GM21526 (cell line): ENCODE results near the gene CASP6.
A peak's percentile ranks its signal among the peaks of the same experiment; 100 is the strongest.

Source experiments
- ATAC-seq: cut with Tn5 transposase; IDR thresholded peaks from one replicate; pipeline ENCODE4 v1.9.1; 2021; ENCODE audit warnings: moderate library complexity; ENCODE audit not compliant: unreplicated experiment, low FRiP score

Gene CASP6

GRCh38 chr4:109702950-109703663, at the start of gene CASP6:
Gene CASP6 (minus strand): TSS chr4:109703445. CDS start chr4:109703395, 50 bp downstream.
- ATAC-seq, result peak; percentile 81

- no peak for ATAC-seq
These were observed 49.3 kb upstream of the CASP6 start for GRCh38 chr4:109752525-109752924.

- ATAC-seq, result no peak
These were observed 48.6 kb upstream of the CASP6 start for GRCh38 chr4:109751852-109752251.

- ATAC-seq, result no peak
These were observed 47.5 kb upstream of the CASP6 start for GRCh38 chr4:109750652-109751244.

- ATAC-seq, result no peak
These were observed 46.3 kb upstream of the CASP6 start for GRCh38 chr4:109749388-109750082.

DNA sequence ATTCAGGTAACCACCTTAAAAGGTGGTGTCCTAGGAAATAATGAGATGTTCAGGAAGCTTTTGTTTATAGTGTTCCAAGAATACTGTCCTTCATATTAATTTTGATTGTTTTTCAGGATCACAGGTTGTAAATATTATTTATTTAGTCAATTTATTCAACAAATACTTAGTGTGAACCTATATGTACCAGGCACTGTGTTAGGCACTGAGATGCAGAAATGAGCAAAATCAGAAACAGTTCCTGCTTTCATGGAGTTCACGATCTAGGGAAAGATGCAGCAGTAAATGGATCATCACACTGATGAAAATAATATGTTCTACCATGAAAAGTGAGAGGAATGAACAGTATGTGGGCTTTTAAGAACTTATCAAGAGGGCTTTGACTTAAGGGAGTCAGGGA, 44.9 kb upstream of the CASP6 start:
- no peak for ATAC-seq

DNA sequence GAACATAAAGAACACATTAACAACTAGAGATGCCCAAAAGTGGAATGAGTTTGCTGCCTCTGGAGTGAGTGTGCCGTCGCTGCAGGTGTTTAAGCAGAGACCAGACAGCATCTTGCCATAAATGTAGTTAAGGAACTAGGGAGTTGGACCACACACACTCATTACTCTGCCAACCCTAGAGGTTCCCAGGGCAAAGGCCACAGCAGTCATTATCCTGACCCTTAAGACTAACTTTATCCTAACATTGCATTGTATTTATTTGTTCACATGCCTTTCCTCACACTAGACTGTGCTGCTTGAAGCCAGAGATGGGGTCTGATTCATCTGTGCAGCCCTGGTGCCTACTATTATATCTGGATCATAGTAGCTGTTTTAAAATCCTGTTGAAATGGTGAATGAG, 43.5 kb upstream of the CASP6 start:
- ATAC-seq, result no peak

- ATAC-seq, result no peak
These were observed 42.6 kb upstream of the CASP6 start for GRCh38 chr4:109745830-109746229.

DNA sequence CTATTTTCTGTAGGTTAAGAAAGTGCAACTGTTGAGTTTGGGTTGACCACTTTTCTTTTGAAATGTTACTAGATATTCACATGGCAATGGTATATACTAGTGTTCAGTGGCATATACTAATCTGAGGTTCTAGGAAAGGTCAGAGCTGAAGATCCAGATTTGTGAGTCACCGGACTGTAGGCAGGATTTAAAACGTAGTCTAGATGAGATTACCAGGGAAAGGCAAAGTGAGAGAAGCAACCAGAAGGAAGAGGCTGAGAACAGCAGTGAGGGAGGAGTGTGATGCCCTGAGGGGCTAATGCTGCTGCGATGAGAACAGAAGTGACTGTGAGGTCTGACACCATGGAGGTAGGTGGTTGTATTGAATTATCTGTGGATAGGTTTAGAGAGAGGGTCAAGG, 36.3 kb upstream of the CASP6 start:
- ATAC-seq, result no peak

- no peak for ATAC-seq
These were observed 35.0 kb upstream of the CASP6 start for GRCh38 chr4:109738104-109738872.

GRCh38 chr4:109735566-109736365, 32.5 kb upstream of the CASP6 start:
- ATAC-seq, result no peak

DNA sequence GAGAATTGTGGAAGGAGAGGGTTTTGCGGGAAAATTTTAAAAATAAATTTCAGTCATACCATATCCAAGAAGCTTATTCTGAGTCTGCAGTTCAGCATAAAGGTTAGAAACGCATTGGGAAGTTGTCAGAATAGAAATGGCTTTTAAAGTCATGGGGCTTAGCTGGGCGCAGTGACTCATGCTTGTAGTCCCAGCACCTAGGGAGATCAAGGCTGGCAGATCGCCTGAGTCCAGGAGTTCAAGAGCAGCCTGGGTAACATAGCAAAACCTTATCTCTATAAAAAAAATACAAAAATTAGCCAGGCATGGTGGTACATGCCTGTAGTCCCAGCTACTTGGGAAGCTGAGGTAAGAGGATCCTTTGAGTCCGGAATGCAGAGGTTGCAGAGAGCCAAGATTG, 30.5 kb upstream of the CASP6 start:
- no peak for ATAC-seq

DNA sequence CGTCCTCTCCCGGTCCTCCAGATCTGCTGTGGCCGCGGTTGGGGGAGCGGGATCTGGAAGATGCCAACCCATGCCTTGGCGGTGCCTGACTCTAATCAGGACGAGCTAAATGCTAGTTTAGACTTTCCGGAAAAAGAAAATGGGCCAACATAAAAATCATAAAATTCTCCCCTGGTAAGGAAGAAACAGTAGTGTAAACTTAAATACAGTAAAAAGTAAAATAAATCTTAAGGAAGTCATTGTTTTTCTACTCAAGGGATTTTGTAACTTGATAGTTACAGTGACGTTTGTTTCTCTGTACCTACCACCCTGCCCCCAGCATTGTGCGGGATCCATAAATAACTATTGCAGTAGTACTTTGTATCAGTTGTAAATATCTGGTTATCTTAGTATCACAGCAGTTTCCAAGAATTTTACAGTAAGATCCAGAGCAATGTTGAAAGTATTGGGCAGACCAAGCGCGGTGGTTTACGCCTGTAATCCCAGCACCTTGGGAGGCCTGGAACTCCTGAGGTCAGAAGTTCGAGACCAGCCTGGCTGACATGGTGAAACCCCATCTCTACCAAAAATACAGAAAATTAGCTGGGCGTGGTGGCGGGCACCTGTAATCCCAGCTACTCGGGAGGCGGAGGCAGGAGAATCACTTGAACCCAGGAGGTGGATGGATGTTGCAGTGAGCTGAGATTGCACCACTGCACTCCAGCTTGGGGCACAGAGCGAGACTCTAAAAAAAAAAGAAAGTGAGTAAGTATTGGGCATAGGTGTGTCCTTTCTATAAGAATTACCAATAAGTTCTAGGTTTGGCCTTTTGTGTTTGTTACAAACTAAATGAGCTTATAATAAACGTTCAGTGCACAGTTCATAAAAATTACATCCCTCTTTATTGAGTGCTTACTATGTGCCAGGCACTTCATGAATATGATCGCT, 27.6 kb upstream of the CASP6 start:
- no peak for ATAC-seq

DNA sequence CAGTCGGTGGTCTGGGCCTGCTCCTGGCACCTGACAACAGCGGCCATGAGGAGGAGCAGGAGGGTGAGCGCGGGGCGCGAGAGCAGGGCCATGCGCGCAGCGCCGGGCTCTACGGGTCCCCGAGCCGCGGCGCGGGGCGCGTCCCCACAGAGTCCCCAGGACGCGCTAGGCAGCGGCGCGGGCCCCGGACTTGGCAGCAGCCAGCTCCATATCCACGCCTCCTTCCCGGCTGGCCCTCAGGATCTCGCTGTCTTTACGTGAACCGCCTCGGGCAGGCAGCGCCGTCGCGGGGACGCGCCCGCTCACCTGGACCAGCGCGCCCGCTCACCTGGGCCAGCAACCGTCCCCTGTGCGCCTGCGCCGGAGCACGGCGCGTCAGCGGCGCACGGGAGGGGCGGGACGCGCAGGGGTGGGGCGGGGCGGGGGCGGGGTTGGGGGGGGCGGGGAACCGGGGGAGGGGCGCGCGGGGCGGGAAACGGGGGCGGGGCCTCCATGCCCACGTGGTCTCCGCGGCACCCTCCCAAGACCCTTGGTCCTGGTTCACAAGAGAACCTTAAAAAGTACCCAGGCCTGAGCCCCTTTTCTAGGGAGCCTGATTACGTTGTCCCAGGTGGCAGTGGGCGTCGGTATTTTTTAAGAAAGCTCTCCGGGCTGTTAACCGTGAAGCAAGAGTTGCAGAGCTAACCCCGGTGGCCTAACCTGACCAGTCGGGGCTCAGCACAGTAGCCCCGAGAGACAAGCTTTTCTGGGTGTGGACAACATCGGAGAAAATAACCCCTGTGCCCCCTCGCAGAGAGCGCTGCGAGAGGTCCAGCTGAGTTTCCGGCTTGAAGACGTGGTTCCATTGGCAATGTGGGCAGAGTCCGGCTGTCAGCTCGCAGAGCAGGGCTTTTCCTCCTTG, 26.7 kb upstream of the CASP6 start, which contains the start of gene PLA2G12A:
PLA2G12A (minus strand) TSS at position 353 of the 901 bp plus-strand sequence; CDS start at position 92, 261 bp downstream.
- peak; percentile 88 for ATAC-seq

DNA sequence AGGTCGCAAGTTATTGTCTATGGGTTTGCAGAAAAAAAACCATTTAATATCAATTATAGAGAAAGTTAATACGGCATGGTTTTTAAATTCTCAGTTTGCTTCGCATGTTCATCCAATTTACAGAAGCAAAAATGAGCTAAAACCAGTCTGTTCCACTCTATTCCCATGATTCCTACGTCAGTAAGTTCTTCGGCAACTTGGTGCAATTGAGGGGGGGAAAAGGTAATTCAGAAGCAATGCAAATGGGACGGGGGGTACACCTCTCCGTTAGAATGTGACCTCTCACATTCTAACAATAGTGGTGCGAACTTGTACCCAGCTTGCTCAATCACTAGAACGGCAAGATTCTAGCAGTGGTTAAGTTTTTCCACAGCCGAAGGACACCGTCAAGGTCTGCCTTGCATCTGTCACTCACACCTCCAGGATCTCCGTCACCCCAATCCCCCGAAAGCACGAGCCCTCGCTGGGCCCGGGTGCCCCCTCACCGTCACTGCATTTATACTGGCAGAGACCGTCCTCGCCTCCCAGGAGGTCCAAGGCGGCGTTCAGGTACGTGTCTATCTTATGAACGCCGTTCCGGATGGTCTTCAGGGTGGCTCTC, 26.0 kb upstream of the CASP6 start:
- no peak for ATAC-seq

GRCh38 chr4:109728385-109728784, 25.1 kb upstream of the CASP6 start:
- no peak for ATAC-seq

- ATAC-seq, result no peak
These were observed 19.9 kb upstream of the CASP6 start for GRCh38 chr4:109723110-109723509.

DNA sequence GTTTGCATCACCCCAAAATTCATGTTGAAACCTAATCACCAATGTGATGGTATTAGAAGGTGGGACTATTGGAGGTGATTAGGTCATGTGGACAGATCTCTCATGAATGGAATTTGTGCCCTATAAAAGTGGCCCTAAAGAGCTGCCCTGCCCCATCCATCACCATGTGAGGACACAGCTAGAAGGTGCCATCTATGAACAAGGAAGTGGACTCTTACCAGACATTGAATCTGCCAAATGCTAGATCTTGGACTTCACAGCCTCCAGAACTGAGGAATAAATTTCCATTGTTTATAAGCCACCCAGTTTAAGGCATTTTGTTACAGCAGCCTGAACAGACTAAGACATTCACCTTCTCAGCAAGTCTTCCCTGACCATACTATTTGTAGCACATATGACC, 19.1 kb upstream of the CASP6 start:
- no peak for ATAC-seq
